ENCODE results near the gene SLC38A11.

Gene SLC38A11

DNA sequence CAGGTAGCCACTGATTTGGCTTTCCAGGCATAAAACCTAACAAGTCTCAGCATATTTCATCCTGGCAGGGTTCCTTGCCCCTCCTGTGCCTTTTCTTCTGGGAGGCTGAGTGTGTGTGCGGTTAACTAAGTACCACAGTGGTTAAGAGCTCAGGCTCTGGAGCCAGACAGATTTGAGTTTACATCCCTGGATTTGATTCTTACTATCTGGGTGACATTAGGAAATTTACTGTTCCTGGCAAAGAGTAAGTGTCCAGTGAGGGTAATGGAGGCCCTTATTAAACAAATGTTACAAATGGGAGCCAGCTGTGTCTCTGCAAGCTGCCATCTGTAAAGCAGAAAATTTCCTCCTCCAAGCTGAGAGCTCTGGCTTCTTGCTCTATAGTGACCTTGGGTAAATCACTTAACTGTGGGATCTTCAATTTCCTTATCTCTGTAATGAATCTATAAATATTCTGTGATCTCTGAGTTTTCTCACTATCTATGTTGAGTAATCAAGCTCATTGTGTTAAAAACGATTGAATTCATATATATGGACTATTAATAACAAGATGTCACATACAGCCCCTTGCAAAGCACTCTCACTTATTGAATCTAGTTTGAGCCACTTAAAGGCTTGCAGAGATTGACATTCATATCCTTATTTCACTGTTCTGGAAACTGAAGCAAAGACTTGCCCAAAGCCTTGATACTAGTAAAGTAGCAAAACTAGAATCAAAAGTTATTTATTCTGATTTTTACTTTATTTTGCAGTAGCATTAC lies 107.2 kb downstream of the SLC38A11 start:
- H3K4me3 ChIP-seq (ENCODE audit: control insufficient read depth in 1 of 7, extremely low read depth in 1 of 7, insufficient read depth in 4 of 7, low read depth in 2 of 7, low read length in 6 of 7): no peak overlapping the region
- POLR2A ChIA-PET: no interaction called here
- no peak overlapping the region for H3K27ac ChIP-seq (ENCODE audit: insufficient read depth in 1 of 2, low read depth in 1 of 2, low read length in 2 of 2, poor library complexity in 1 of 2, severe bottlenecking in 2 of 2)

GRCh38 chr2:164847291-164847690 lies 108.0 kb downstream of the SLC38A11 start:
- Histone ChIP-seq H3K4me1 (ENCODE audit: control extremely low read depth in 1 of 4, control insufficient read depth in 4 of 4, insufficient read depth in 4 of 4, low read length in 3 of 4) (peaks cover 0 to 31% (median 9%) of the 10 kb centered on the region in 4 experiments), H3K27ac (ENCODE audit: insufficient read depth in 1 of 2, low read depth in 1 of 2, low read length in 2 of 2, poor library complexity in 1 of 2, severe bottlenecking in 2 of 2) (no peak overlapping the region), H3K9me3 (ENCODE audit: control extremely low read depth in 1 of 5, control insufficient read depth in 4 of 5, insufficient read depth in 2 of 5, low read depth in 1 of 5, low read length in 4 of 5) (no peaks in the 10 kb centered on the region), H3K4me3 (ENCODE audit: control insufficient read depth in 1 of 7, extremely low read depth in 1 of 7, insufficient read depth in 4 of 7, low read depth in 2 of 7, low read length in 6 of 7) (no peak overlapping the region), H3K36me3 (ENCODE audit: control insufficient read depth in 4 of 4, insufficient read depth in 4 of 4, low read length in 3 of 4) (no peaks in the 10 kb centered on the region), H3K27me3 (replicated peaks in 2 of 5; ENCODE audit: control insufficient read depth in 4 of 5, insufficient read depth in 5 of 5, low read length in 4 of 5) (no peaks in the 10 kb centered on the region)
- no CpG with 5 or more reads among the region's 4 CpGs for WGBS (ENCODE audit: insufficient coverage)
- DNase-seq: no peak
- CTCF ChIA-PET: interaction anchor here (1.2 to 1.4 kb wide), 3 partner anchors 10 to 66 kb away, joined by 3 to 6 read pairs (median 3); no protein-coding TSS in a partner anchor
- POLR2A ChIA-PET: no interaction called here

More for the DNA sequence above, 107.2 kb downstream of the SLC38A11 start:
- Histone ChIP-seq H3K9me3 (ENCODE audit: control extremely low read depth in 1 of 5, control insufficient read depth in 4 of 5, insufficient read depth in 2 of 5, low read depth in 1 of 5, low read length in 4 of 5) (no peaks in the 10 kb centered on the region), H3K36me3 (ENCODE audit: control insufficient read depth in 4 of 4, insufficient read depth in 4 of 4, low read length in 3 of 4) (no peaks in the 10 kb centered on the region), H3K27me3 (replicated peaks in 2 of 5; ENCODE audit: control insufficient read depth in 4 of 5, insufficient read depth in 5 of 5, low read length in 4 of 5) (no peaks in the 10 kb centered on the region), H3K4me1 (ENCODE audit: control extremely low read depth in 1 of 4, control insufficient read depth in 4 of 4, insufficient read depth in 4 of 4, low read length in 3 of 4) (peaks cover 0 to 30% (median 7%) of the 10 kb centered on the region in 4 experiments)
- no peak for DNase-seq
- WGBS (ENCODE audit: insufficient coverage): 100% methylated on average over 1 of the region's 2 CpGs
- CTCF ChIA-PET: interaction anchor here (1.2 to 1.4 kb wide), 3 partner anchors 11 to 65 kb away, joined by 3 to 6 read pairs (median 3); no protein-coding TSS in a partner anchor

DNA sequence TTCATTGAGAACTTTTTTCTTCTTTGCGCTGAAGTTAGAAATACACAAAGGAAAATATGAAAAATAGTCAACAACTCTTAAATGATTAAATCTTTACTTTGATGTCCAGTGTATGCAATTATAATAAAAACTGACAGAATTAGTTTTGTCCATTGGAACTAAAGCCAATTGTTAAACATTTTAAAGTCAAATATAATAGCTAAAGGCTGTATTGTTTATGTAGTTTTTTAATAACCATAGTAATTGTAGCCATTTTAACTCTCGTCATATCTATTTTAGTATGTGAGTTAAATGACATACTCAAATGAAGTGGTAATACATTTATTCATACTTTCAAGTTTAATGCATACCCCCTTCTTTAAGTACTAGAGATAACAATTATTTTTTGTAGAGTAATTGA lies 109.0 kb downstream of the SLC38A11 start:
- Histone ChIP-seq H3K27me3 (replicated peaks in 2 of 5; ENCODE audit: control insufficient read depth in 4 of 5, insufficient read depth in 5 of 5, low read length in 4 of 5) (no peaks in the 10 kb centered on the region), H3K4me1 (ENCODE audit: control extremely low read depth in 1 of 4, control insufficient read depth in 4 of 4, insufficient read depth in 4 of 4, low read length in 3 of 4) (peaks cover 0 to 34% (median 12%) of the 10 kb centered on the region in 4 experiments), H3K9me3 (ENCODE audit: control extremely low read depth in 1 of 5, control insufficient read depth in 4 of 5, insufficient read depth in 2 of 5, low read depth in 1 of 5, low read length in 4 of 5) (no peaks in the 10 kb centered on the region), H3K4me3 (ENCODE audit: control insufficient read depth in 1 of 7, extremely low read depth in 1 of 7, insufficient read depth in 4 of 7, low read depth in 2 of 7, low read length in 6 of 7) (no peak overlapping the region), H3K27ac (ENCODE audit: insufficient read depth in 1 of 2, low read depth in 1 of 2, low read length in 2 of 2, poor library complexity in 1 of 2, severe bottlenecking in 2 of 2) (no peak overlapping the region), H3K36me3 (ENCODE audit: control insufficient read depth in 4 of 4, insufficient read depth in 4 of 4, low read length in 3 of 4) (no peaks in the 10 kb centered on the region)
- WGBS (ENCODE audit: insufficient coverage): no CpG with 5 or more reads among the region's 2 CpGs
- CTCF ChIA-PET: interaction anchor here (1.3 kb wide), 1 partner anchor 9 kb away, joined by 3 read pairs; no protein-coding TSS in a partner anchor
- DNase-seq: no peak
- POLR2A ChIA-PET: no interaction called here

All from common myeloid progenitor, CD34-positive (primary cell).